Measurements from ENCODE around the gene PDZD4.

Gene PDZD4

GRCh38 chrX:153845195-153845594 is 14.9 kb upstream of the PDZD4 start:
- CTCF ChIA-PET, result interaction anchor here (0.7 kb wide), 1 partner anchor 8 kb away, joined by 3 read pairs; no protein-coding TSS in a partner anchor

GRCh38 chrX:153844509-153845082 is 14.3 kb upstream of the PDZD4 start:
- no peak for TF ChIP-seq CTCF (conservative IDR thresholded peaks at IDR 0.05; ENCODE audit: low read depth)
- no peak overlapping the region for H3K27ac ChIP-seq
- DNase-seq (ENCODE audit: low spot score), result no peak
- ChIA-PET CTCF (interaction anchor here (0.7 kb wide), 1 partner anchor 9 kb away, joined by 3 read pairs; no protein-coding TSS in a partner anchor), POLR2A (ENCODE audit: low non-redundant PET) (no interaction called here)

More at GRCh38 chrX:153845195-153845594, 14.9 kb upstream of the PDZD4 start:
- POLR2A ChIA-PET (ENCODE audit: low non-redundant PET), result no interaction called here
- TF ChIP-seq CTCF (conservative IDR thresholded peaks at IDR 0.05; ENCODE audit: low read depth), result no peak
- no peak for DNase-seq (ENCODE audit: low spot score)
- H3K27ac ChIP-seq, result no peak overlapping the region

DNA sequence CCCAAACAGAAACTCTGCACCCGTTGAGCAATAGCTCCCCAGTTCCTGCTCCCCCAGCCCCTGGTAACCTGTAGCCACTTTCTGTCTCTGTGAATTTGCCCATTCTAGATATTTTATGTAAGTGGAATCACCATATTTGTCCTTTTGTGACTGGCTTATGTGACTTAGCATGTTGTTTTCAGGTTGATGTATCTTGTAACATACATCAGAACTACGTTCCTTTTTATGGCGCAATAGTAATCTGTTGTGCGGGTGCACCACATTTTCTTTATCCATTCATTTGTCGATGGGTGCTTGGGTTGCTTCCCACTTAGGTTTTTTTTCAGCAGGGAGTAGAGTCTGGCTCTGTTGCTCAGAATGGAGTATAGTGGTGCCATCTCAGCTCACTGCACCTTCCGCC is 6.6 kb upstream of the PDZD4 start:
- no peak for DNase-seq (ENCODE audit: low spot score)
- H3K27ac ChIP-seq, result no peak overlapping the region
- POLR2A ChIA-PET (ENCODE audit: low non-redundant PET), result no interaction called here
- CTCF ChIA-PET, result no interaction called here
- no peak for TF ChIP-seq CTCF (conservative IDR thresholded peaks at IDR 0.05; ENCODE audit: low read depth)

DNA sequence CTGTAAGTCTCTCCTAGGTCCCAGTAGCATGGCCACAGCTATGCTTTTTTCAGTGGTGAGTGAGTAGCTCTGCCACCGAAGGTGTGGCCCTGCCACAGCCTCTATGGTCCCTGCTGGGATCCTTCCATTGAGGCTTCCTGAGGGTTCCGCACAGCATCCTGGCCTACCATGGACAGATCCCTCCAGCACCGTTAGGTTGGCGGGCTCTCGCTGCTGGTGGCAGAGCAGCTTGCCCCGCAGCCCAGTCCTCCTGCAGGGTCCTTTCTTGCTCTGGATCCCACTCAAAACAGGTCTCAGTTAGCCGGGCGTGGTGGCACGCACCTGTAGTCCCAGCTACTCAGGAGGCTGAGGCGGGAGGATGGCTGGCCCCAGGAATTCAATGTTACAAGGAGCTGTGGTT is 2.4 kb upstream of the PDZD4 start:
- POLR2A ChIA-PET (ENCODE audit: low non-redundant PET), result no interaction called here
- no peak for TF ChIP-seq CTCF (conservative IDR thresholded peaks at IDR 0.05; ENCODE audit: low read depth)
- H3K27ac ChIP-seq, result no peak overlapping the region
- CTCF ChIA-PET, result interaction anchor here (0.9 kb wide), 1 partner anchor 1721 kb away, joined by 6 read pairs; no protein-coding TSS in a partner anchor
- DNase-seq (ENCODE audit: low spot score), result no peak

GRCh38 chrX:153831429-153832150 is 1.2 kb upstream of the PDZD4 start:
- TF ChIP-seq CTCF (conservative IDR thresholded peaks at IDR 0.05; ENCODE audit: low read depth), result no peak
- ChIA-PET CTCF (no interaction called here), POLR2A (ENCODE audit: low non-redundant PET) (no interaction called here)
- DNase-seq (ENCODE audit: low spot score), result no peak
- H3K27ac ChIP-seq, result no peak overlapping the region

DNA sequence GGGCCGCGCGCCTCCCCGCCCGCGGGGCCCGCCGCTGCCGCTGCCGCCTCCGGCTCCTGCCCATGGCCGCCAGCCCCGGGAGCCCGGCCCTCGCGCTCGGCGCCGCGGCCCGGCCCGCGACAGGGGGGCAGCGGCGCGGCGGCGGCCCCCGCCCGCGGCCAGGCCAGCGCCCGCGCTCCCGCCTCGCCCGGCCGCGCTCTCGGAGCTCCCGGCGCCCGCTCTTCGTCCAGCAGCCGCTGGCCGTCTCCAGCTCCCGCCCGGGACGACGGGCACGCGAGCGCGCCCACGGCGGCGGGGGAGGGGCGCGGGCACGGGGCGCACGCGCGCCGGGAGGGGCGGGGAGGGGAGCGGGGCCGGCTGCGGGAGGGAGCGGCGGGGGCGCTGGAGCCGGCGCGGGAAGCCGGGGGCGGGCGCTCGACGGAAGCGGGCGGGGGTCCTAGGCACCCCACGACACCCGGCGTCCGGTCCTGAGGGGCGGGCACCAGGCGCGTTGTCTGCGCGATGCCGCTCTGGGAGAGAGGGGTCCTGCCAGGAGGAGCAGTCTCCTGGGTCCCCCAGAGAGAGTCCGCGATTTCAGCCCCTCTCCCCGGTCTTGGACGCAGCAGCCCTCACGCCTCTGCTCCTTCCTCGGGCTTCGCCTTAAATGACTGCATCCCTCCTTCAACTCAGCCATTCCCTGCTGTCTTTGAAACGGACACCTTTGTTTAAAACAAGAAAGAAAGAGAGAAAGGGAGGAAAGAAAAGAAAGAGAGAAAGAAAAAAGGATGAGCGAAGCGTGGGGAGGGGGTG is 490 bp upstream of the PDZD4 start:
- DNase-seq (ENCODE audit: low spot score), result no peak
- POLR2A ChIA-PET (ENCODE audit: low non-redundant PET), result no interaction called here
- no peak overlapping the region for H3K27ac ChIP-seq
- CTCF ChIA-PET, result no interaction called here
- TF ChIP-seq CTCF (conservative IDR thresholded peaks at IDR 0.05; ENCODE audit: low read depth), result no peak

Data from RWPE1 (cell line).